ENCODE data around the gene PPP2R2D.
A peak's percentile ranks its signal among the peaks of the same experiment; 100 is the strongest.
"Not testable (repeated sequence)": the region's sequence is repeated elsewhere in the genome, so short reads cannot be mapped to it uniquely, and the experiment has no call there.

Gene PPP2R2D

DNA sequence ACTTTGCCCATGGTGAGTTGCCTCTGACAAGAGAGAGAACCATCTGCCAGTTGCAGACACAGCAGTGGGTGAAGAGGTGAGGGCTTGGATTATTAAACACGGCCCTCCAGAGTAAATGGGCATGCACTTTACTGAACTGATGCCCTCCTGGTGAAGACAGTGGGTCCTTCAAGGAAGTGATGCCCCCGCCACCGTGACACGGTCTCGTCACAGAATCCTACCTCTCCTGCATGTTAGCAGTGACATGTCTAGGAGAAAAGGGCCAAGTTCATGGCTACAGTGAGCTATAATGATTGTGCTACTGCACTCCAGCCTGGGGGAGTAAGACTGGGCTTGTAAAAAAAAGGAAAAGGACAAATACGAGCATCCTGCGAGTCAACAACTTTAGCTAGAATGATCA is 78.5 kb downstream of the PPP2R2D start:
- no peak for DNase-seq

DNA sequence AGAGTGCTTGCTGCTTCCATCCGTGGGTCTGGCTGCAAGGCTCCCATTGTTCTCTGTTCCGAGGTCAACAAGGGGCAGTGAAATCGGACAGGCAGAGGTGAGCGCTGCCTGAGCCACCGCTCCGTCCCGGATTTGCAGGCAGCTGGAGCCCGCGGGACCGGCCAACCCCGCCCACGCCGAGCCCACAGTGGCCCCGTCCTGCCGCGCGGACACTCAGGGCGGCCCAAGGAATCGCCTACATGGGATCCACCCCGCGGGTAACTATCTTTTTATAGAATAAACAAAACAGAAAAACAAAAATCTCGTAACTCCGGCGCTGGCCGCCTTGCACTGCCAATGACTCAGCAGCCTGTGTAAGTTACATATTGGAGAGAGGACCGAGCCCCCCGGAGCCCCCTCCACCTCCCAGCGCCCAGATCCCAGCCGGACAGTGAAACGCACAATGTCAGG is 79.0 kb downstream of the PPP2R2D start:
- DNase-seq = no peak

DNA sequence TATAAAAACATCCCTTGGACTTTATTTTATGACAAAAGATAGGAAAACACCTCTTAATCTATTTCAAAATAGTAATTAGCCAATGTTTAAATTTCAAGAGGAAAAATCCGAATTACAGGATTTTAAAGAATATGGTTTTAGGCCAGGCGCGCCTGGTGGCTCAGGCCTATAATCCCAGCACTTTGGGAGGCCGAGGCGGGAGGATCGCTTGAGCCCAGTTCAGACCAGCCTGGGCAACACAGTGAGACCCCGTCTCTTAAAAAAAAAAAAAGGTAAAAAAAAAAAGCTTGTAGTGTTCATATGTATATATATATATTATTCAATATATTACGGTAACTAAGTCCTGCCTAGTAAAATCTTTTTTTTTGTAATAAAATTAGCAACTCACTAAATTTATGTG is 79.5 kb downstream of the PPP2R2D start:
- no peak for DNase-seq

DNA sequence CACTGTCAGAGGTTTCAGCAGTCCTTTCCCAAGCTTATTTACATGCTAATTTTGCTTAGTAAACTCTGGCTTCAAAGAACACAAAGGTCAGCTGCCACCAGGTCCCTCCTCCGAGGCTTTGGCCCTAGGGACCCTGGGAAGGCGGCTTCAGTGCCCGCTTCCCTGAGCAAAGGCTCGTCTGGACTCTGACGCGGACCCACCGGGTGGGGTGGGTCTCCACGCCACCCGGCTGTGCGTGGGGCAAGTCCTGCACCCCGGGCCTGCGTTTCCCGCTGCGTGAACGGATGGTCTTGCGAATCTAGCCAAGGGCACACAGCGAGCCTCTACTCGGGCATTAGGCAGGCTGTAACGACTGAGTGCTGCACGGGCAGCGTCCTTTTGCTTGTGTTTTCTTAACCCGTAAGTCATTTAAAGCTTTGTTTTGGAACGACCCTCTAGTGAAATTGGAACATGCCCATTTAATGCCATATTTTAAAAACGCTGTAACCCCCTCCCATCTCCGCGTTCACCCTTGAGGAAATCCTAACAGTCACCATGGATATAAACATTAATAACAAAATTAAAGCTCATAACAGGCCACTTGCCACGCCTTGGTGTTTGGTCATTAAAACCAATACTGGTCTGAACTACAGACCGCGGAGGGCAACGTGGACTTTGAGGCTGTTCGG is 80.1 kb downstream of the PPP2R2D start:
- peak; percentile 35 for DNase-seq

DNA sequence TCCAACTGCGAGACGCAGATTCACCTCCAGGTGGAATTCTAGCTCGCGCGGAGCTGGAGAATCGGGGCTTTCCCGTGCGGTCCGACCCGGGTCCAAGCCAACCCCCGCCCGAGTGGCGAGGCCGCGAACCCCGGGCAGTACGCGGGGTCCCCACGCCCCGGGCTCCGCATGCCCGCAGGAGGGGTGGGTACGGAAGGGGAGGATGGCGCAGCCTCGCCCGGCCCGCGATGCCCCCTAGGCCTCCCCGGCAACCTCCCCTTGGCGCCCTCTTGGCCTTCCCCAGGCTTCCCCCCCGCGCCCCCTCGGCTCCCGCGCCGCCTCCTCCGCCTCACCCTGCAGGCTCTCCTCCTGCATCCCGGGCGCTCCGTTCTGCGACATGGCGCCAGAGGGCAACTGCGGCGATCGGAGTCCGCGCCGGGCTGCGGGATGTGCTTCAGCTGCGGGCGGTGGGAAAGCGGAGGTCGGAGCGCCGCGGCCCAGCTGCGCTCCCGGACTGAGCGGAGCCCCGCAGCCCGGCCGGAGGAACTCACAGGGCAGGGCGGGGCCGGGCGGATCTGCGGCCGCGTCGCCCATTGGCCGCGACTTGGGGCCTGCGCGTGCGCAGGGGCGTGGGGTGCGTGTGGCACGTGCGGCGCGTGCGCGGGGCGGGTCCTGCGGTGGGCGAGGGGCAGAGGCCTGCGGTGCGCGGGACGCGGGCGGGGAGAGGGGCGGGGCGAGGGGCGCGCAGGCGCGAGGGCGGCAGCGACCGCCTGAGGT is 80.8 kb downstream of the PPP2R2D start, which contains the start of gene BNIP3:
BNIP3 (minus strand) TSS at position 495 of the 756 bp plus-strand sequence; CDS start at position 378, 117 bp downstream.
- peak; percentile 93 for DNase-seq

DNA sequence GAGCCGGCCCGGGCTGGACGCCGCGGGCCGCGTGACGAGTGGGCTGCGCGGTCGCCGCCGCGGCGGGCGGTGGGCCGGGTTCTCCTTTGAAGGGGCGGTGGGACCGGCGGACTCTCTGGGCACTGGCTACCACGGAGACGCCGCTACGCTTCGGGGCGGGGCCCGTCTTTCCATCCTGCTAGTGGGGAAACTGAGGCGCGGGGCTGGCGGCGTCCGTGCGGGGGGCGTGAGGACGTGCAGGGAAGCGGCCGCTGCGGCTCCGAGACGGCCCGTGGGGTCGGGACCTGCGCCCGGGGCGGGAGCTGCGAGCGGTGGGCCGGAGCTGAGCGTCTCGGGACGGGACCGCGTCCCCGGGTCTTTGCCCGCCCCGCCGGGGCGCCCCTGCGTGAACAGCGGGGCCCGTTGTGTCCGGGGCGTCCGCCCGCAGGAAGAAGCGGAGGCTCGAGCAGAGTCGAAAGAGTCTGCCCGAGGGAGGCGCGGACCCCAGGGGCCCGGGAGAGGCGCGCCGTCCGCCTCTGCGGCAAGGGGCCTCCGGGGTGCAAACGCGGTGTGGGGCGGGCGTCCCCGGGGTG is 81.5 kb downstream of the PPP2R2D start:
- DNase-seq = no peak

DNA sequence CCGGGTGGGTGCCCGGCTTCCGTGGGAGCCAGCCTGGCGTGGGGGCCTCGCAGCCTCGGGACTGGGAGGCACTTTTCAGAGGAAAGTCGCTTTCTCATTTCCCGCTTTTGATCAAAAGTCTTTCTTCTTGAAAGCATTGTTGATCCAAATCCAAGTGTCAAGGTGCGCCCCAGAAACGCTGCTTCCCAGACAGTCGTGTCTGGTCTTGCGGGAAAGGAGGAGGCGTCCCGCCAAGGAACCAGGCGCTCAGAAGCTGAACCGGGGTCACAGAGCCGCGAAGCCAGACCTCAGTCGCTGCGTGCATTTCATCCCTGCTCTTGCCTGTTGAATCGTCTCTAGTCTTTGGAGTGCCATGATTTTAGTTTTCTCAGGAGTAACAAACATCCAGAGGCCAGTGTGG is 82.0 kb downstream of the PPP2R2D start:
- DNase-seq = no peak

DNA sequence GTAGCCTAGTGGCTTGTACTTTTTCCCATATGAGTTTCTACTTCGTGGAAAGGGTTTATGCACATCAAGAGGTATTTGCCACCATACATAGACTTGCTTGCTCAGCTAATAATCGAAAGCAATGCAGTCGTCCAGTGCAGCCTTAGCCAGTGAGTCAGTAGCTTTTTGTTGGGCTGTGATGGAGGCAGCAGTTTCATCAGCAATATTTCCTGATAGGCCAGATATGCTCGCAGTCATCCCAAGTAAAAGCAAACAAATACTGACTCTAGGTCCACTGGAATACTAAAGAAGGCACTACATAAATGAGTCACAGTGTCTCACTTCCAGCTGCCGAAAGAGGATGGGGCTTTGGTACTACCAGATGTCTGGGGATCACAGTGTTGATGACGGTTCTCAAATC is 83.0 kb downstream of the PPP2R2D start:
- DNase-seq = no peak

DNA sequence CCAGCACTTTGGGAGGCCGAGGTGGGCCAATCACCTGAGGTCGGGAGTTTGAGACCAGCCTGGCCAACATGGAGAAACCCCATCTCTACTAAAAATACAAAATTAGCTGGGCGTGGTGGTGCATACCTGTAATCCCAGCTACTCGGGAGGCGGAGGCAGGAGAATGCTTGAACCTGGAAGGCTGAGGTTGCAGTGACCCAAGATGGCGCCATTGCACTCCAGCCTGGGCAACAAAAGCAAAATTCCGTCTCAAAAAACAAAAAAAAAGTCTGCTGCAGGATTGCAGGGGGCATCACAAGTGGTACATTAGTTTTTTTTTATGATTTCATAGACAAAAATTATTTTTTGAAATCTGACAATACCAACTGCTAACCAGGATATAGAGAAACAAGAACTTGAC is 86.0 kb downstream of the PPP2R2D start:
- DNase-seq = not testable (repeated sequence)

DNA sequence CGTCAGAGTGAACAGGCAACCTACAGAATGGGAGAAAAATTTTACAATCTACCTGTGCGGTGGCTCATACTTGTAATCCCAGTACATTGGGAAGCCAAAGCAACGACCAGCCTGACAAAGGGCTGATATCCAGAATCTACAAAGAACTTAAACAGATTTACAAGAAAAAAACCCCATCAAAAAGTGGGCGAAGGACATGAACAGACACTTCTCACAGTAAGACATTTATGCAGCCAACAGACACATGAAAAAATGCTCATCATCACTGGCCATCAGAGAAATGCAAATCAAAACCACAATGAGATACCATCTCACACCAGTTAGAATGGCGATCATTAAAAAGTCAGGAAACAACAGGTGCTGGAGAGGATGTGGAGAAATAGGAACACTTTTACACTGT is 86.5 kb downstream of the PPP2R2D start:
- DNase-seq = not testable (repeated sequence)

DNA sequence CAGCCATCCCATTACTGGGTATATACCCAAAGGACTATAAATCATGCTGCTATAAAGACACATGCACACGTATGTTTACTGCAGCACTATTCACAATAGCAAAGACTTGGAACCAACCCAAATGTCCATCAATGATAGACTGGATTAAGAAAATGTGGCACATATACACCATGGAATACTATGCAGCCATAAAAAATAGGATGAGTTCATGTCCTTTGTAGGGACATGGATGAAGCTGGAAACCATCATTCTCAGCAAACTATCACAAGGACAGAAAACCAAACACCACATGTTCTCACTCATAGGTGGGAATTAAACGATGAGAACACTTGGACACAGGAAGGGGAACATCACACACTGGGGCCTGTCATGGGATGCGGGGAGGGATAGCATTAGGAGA is 87.0 kb downstream of the PPP2R2D start:
- not testable (repeated sequence) for DNase-seq

DNA sequence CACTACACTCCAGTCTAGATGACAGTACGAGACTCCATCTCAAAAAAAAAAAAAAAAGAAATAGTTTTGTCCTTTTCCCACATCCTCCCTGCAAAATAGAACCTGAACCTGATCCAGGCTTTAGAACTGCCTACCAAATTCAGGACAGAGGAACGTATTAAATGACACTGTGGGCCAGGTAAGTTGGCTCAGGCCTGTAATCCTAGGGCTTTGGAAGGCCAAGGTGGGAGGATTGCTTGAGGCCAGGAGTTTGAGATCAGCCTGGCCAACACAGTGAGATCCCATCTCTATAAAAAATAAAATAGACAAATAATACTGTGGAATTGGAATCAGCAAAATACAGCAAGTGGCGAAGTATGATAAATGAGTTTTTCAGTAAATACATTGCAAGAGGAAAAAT is 90.9 kb downstream of the PPP2R2D start:
- DNase-seq = no peak

DNA sequence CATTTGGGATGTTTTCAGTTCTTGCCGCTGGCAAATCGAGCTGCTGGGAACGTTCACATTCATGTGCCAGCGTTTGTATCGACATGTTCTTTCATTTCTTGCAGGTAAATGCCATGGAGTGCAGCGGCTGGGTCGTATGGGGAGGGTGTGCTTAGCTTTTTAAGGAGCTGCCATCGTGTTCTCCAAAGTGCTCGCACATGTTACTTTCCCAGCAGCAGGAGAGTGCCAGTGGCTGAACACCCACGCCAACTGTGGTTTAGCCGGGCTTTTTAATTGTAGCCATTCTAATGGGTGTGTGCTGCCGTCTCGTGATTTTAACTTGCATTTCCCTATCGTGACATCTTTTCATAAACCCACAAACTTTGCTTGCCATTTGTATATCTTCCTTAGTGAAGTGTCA is 92.5 kb downstream of the PPP2R2D start:
- no peak for DNase-seq

DNA sequence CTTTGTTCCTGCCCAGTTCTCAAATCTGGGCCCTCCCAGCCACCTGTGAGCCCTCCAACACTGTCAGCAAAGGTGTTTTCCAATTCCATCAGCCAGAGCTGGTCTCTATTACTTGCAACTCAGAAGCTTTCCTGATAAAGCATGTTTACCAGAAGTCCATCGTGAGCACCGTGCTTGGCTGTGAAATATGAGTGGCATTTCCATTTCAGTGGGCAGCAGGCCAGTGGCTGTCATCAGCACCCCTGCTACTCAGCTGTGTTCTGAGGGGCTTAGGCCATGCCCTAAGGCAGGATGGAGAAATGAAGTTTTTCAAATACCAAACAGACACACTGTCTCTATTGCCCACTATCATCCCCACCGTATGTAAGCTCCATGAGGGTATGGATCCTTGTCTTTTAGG is 93.6 kb downstream of the PPP2R2D start:
- DNase-seq = no peak

DNA sequence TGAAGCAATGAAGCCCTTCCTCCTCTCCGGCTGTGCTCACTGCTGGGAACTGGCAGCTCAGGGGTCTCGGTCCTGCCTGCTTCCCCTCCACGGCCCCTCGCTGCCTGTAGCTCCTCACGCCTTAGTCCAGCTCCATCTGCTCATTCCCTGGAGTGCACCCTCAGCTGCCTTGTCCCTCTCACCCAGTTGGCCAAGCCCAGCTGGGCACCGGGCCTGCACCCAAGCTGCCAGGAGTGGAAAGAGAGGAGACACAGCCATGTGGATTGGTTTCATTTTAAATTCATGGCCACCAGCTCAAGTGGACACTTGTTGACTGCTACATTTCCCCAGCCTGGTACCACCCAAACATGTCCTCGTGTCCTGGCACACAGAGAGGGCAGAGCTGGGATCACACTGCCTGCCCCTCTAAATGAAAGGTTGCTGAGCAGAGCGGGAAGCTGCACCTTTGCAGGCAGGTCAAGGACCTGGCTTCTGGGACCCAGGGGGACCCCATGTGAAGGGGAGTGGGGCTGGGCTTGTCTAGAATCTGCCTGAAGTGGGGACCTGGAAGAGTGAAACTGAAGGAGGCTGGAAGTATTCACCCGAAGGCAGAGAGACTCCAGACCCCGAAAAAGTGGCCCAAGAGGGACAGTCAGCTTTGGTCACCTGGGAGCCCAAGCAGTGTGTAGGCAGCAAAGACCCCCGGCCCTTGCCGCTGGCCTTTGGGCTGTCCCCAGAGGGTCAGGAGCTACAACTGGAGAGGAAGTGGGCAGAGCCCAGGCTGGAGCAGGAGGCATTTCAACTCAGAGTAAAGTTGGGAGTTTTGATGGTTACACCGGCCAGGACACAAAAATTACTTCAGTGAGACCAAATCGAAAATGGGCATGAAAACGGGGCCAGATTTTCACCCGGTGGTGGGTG is 95.9 kb downstream of the PPP2R2D start:
- DNase-seq = no peak

DNA sequence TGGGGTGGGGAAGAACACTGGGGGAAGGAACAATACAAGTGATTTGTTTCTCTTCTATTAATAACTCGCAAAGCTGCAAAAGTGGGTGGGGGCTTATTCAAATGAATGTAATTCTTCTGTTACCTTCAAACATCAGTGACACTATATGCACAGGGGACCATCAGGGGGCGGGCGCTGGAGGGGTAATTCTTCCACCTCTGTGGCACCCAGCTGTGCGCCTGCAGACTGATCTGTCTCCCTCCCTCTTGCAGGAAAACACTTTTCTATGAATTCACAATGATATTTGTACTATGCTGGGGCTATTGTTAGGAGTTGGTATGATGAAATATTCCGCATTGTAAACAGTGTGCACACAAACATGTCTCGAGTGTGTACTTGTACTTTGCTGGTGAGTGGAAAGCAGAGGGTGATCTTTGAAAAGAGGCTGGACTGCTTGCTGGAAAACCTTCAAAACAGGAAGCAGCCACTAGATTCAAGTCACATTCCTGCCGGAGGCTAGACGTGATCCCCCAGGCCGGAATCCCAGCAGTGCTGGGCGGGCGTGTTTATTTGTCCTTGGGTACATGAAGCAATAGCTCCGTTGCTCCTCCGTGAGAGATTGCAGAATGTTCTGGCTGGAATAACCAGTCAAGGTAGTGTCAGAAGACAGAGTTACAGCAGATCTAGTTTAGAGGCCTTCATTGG is 96.7 kb downstream of the PPP2R2D start:
- DNase-seq = no peak

DNA sequence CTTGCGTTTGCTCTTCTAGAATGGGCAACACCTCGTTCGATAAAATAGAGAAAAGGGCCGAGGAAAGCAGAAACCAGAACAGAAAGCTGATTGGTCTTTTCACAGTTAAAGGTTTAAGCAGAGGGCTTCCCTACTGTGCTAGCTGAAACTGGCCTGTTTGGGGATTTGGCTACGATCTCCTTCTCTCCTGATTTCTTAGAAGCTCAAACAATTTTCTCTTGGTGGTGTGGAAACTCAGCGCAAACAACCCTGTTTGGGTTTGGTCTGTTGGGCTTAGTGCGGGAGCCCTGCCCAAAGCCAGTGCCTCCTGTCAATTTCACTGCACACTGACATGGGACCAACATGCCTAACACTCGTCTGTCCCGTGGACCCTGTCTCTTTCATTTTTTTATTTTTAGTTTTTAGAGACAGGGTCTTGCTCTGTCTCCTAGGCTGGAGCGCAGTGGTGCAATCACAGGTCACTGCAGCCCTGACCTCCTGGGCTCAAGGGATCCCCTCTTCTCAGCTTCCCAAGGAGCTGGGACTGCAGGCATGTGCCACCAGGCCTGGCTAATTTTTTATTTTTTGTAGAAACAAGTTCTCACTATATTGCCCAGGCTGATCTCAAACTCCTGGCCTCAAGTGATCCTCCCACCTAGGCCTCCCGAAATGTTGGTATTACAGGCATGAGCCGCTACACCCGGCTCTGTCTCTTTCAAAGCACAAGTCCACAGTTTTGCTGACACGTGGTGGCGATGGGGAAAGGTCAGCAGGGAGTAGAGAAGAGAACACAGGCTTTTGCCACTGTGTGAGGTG is 97.4 kb downstream of the PPP2R2D start:
- DNase-seq = no peak

DNA sequence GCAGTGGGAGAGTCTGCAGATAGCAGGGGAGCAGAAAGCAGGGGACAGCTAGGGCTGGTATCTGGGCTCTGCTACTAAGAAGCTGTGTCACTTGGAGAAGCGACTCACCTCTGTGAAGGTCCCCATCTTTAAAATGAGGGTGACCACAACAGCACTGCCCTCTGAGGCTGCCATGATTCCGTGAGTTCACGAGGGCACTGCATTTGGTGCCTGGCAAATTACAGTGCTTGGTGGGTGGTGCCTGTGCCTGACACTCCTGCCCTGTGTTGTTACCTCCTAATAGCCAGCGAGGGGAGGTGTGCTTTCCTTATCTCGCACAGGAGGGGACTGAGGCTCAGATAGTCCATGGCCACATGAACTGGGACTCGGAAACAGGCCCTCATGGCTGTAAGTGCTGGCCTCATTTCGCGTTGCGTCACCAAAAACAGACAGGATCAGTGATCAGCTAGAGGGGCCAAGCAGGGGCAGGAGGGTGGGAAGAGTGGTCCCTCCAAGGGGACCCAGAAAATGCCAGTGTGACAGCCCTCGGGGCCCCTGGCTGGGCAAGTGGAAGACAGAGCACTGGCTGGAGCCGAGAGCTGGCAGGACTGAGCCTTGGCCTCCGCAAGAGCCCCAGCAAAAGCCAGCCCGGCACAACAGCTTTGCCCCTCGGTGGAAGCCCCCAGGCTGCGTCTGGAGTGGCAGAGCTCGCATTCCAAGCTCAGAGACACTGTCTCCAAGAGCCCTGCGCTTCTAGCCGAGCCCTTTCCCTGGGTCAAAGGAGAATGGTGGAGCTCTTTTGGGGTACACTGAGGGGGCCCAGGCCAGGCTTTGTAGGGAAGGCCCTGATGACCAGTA is 98.3 kb downstream of the PPP2R2D start:
- DNase-seq = no peak

DNA sequence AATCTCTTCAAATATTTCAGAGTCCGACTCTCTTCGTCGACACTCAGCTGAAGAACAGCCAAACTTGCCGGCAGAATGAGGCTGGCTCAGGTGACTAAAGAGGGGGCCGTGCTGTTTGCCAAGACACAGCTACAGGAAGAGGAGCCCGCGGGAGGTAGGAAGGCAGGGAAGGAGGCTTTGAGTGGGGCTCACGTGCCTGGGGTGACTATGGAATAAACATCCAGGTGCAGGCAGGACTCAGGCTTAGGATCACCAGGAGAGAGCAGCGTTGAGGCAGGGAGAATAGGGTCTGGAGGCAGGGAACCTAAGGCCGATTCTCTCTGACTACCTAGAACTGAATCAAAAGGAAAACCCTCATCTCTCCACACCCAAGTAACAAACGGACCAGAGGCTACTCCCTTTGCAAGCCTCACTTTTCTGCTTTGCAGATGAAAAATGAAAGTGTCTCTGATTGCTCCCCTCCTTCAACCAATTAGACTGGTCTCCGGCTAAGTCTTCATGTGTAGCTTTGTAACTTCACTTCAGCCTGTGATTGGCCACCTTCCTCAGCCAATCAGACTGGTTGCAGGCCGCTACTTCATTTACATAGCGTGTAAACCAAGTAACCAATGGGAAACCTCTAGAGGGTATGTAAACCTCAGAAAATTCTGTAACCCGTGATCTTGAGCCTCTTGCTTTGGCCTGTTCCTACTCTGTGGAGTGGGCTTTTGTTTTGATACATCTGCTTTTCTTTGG is 100.6 kb downstream of the PPP2R2D start:
- no peak for DNase-seq

DNA sequence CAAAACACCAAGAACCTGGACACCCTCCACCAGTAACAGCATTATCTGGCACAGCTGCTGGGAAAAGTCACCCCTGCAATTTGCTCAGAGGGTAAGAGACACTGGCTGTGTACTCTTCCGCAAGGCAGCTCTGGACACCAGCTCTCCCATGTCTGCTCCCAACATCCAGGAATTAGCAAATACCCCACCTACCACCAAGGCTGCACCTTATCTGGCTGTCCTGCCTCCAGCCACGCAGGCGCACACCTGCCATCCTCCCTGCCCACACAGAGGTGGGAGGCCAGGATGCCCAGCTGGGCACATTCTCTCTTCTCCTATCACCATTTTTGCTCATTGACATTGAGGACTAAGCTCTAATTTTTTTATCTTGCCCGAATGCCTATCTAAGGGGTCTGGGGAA is 101.2 kb downstream of the PPP2R2D start:
- no peak for DNase-seq
